SU-DHL-6 (cell line): ENCODE results near the gene GTF3C1.

Experiments used
- H2AFZ ChIP-seq: fragments of 200-600 bp; sonication (generic); 2 replicates; pipeline ENCODE4 v1.6.1; 2014; ENCODE audit warnings: low read depth, mild to moderate bottlenecking, moderate library complexity, mixed read lengths, antibody characterized with exemption, low read length; ENCODE audit not compliant: severe bottlenecking
- H3F3A ChIP-seq: fragments of 200-600 bp; shearing (Covaris generic); 2 replicates; pipeline ENCODE4 v1.6.0; 2016; ENCODE audit warnings: antibody characterized with exemption, mild to moderate bottlenecking; ENCODE audit not compliant: insufficient read depth
- H3K27ac ChIP-seq: fragments of 200-600 bp; sonication (generic); 2 replicates; pipeline ENCODE4 v1.5.1; 2016; ENCODE audit warnings: low read depth, mild to moderate bottlenecking, low read length, moderate library complexity, mixed read lengths
- H3K27me3 ChIP-seq: fragments of 200-600 bp; sonication (generic), shearing (Covaris generic); 2 replicates; pipeline ENCODE4 v1.6.0; 2014; ENCODE audit warnings: mild to moderate bottlenecking, low read length
- H3K36me3 ChIP-seq: fragments of 200-600 bp; sonication (generic); 2 replicates; pipeline ENCODE4 v1.6.1; 2014; ENCODE audit warnings: mild to moderate bottlenecking, low read length, mixed read lengths
- H3K4me2 ChIP-seq: fragments of 300-600, 200-600 bp; shearing (Covaris generic), sonication (generic); 2 replicates; pipeline ENCODE4 v1.6.0; 2014; ENCODE audit warnings: low read length, low read depth, mild to moderate bottlenecking; ENCODE audit not compliant: poor library complexity, severe bottlenecking
- H3K4me3 ChIP-seq: fragments of 200-600 bp; sonication (generic); 2 replicates; pipeline ENCODE4 v1.5.1; 2014; ENCODE audit warnings: antibody characterized with exemption, low read length, mild to moderate bottlenecking, mixed read lengths; ENCODE audit not compliant: insufficient read depth, poor library complexity, severe bottlenecking
- H3K79me2 ChIP-seq: fragments of 200-600 bp; sonication (generic); 2 replicates; pipeline ENCODE4 v1.6.1; 2014; ENCODE audit warnings: mild to moderate bottlenecking, low read length, moderate library complexity; ENCODE audit not compliant: insufficient read depth
- H3K9ac ChIP-seq: fragments of 200-600 bp; sonication (generic); 2 replicates; pipeline ENCODE4 v1.7.0; 2014; ENCODE audit warnings: mild to moderate bottlenecking, low read length
- H3K9me2 ChIP-seq: fragments of 200-600 bp; sonication (generic); replicated peaks from 2 replicates; pipeline ENCODE4 v1.6.1; 2014; ENCODE audit warnings: low read length; ENCODE audit not compliant: insufficient read depth
- H3K9me3 ChIP-seq: fragments of 200-600 bp; sonication (generic); 2 replicates; pipeline ENCODE4 v1.6.1; 2014; ENCODE audit warnings: low read length, mixed read lengths; ENCODE audit not compliant: insufficient read depth
- H4K20me1 ChIP-seq: fragments of 200-600 bp; sonication (generic); 2 replicates; pipeline ENCODE4 v1.6.1; 2014; ENCODE audit warnings: low read depth, mild to moderate bottlenecking, antibody characterized with exemption, low read length, moderate library complexity, mixed read lengths
- CTCF ChIP-seq: fragments of 200-600 bp; sonication (generic); IDR thresholded peaks from one replicate; pipeline ENCODE4 v1.5.1; 2017; ENCODE audit warnings: antibody characterized with exemption, mild to moderate bottlenecking, low read length, moderate library complexity; ENCODE audit not compliant: insufficient read depth, poor library complexity, severe bottlenecking
- EZH2phosphoT487 ChIP-seq: fragments of 200-600 bp; sonication (generic), shearing (Covaris generic); conservative IDR thresholded peaks from 2 replicates; pipeline ENCODE4 v1.6.1; 2018; ENCODE audit warnings: mild to moderate bottlenecking, antibody characterized with exemption, low read length, moderate library complexity, mixed read lengths

The GTF3C1 gene

GRCh38 chr16:27464626-27465482 lies 84.9 kb downstream of the GTF3C1 start:
- Histone ChIP-seq H4K20me1 (no peaks in the 10 kb centered on the region), H3K9ac (no peak overlapping the region), H3K27me3 (no peaks in the 10 kb centered on the region), H3K9me3 (no peaks in the 10 kb centered on the region), H3K36me3 (no peaks in the 10 kb centered on the region), H3F3A (no peaks in the 10 kb centered on the region), H3K79me2 (no peaks in the 10 kb centered on the region), H2AFZ (no peak overlapping the region), H3K27ac (no peak overlapping the region), H3K9me2 (no peaks in the 10 kb centered on the region), H3K4me3 (no peak overlapping the region), H3K4me2 (no peak overlapping the region)
- TF ChIP-seq EZH2phosphoT487: no peak
- TF ChIP-seq CTCF: no peak

- Histone ChIP-seq H3K9me3 (no peaks in the 10 kb centered on the region), H3F3A (no peaks in the 10 kb centered on the region), H3K36me3 (no peaks in the 10 kb centered on the region), H3K4me3 (no peak overlapping the region), H3K79me2 (no peaks in the 10 kb centered on the region), H3K27me3 (no peaks in the 10 kb centered on the region), H2AFZ (no peak overlapping the region), H3K9ac (no peak overlapping the region), H3K4me2 (no peak overlapping the region), H4K20me1 (no peaks in the 10 kb centered on the region), H3K9me2 (no peaks in the 10 kb centered on the region), H3K27ac (no peak overlapping the region)
- TF ChIP-seq CTCF (no peak), EZH2phosphoT487 (no peak)
These were observed 85.7 kb downstream of the GTF3C1 start for GRCh38 chr16:27463741-27464591.

GRCh38 chr16:27462846-27463682 lies 86.6 kb downstream of the GTF3C1 start:
- H3K36me3 ChIP-seq: no peaks in the 10 kb centered on the region
- no peaks in the 10 kb centered on the region for H3K27me3 ChIP-seq
- no peaks in the 10 kb centered on the region for H3K9me3 ChIP-seq
- H4K20me1 ChIP-seq: no peaks in the 10 kb centered on the region
- H3K9ac ChIP-seq: no peak overlapping the region
- H3K4me2 ChIP-seq: no peak overlapping the region
- no peak overlapping the region for H2AFZ ChIP-seq
- H3K4me3 ChIP-seq: no peak overlapping the region
- TF ChIP-seq CTCF (no peak), EZH2phosphoT487 (no peak)
- 0 out of 2 replicates have a peak, but pooled peaks cover under 1% of the 10 kb centered on the region for H3F3A ChIP-seq
- no peaks in the 10 kb centered on the region for H3K79me2 ChIP-seq
- H3K9me2 ChIP-seq: no peaks in the 10 kb centered on the region
- H3K27ac ChIP-seq: no peak overlapping the region
